Measurements from ENCODE around the gene ZNF622.

Gene ZNF622

GRCh38 chr5:16428359-16428758, 37.2 kb downstream of the ZNF622 start:
- FAIRE-seq = no peak

- FAIRE-seq = no peak
Observed at GRCh38 chr5:16427587-16427986, 38.0 kb downstream of the ZNF622 start.

DNA sequence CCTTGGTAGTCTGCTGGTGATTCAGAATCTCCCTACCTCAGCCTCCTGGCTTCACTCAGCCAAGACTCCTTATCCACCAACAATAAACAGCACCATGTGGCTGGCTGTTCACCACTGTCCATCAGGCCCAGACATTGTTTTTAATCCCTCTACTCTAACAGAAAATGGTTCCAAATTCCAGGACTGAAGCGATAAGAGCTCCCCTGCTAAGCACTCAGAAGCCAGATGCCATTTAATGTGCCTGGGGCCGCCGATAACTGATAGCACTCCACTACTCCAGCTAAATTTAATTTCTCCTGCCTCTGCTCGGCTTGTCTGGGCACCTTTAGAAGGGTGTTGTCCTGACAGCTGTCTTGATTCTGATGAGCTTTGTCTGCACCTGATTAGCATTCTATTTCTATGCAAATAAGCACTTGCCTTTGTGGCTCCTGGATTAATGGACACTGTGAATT, 47.1 kb downstream of the ZNF622 start:
- FAIRE-seq = no peak

DNA sequence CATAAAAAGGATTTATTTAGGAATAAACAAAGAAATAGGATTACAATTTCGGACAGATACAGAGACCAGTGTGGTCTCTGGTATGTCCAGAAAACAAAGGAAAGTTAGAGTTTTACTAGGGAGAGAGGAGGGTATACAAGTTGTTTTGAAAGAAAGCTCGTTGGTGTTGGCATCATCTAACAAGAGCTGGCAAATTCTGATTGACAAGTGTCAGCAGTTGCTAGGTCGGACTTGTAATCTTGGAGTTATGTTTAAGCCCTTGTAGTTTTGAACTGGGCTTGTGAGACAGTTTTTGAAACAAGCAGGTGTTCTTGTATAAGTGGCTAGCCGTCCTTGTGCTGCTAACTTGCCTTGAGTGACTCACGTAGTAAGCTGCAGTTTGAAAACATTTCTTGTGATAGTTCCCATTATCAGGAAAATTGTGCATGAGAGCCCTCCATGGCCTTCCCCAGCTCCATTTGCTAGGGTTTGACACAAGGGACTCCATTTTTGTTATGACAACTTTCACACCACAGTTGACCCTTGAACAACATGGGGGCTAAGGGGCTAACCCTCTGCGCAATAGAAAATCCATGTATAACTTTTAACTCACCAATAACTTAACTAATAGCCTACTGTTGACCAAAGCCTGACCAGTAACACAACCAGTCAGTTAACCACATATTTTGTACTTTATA, 48.1 kb downstream of the ZNF622 start:
- FAIRE-seq = no peak

DNA sequence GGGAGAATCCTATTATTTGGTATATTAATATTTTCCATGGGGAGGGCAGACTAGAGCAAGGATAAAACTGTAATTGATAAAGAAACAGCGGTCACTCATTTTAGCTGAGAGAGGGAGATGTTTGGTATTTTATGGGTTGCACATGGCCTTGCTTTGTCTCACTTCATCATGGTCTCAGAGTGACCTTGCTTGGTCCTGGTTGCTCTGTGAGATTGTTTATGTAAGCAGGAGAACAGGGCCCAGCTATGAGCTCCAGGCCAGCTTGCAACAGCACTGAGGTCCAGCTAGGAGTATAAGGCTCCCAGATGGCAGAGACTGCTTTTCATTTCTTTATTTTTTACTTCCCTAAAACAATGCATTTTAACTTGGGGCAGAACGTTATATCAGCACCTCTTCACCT, 50.7 kb downstream of the ZNF622 start:
- FAIRE-seq = no peak

DNA sequence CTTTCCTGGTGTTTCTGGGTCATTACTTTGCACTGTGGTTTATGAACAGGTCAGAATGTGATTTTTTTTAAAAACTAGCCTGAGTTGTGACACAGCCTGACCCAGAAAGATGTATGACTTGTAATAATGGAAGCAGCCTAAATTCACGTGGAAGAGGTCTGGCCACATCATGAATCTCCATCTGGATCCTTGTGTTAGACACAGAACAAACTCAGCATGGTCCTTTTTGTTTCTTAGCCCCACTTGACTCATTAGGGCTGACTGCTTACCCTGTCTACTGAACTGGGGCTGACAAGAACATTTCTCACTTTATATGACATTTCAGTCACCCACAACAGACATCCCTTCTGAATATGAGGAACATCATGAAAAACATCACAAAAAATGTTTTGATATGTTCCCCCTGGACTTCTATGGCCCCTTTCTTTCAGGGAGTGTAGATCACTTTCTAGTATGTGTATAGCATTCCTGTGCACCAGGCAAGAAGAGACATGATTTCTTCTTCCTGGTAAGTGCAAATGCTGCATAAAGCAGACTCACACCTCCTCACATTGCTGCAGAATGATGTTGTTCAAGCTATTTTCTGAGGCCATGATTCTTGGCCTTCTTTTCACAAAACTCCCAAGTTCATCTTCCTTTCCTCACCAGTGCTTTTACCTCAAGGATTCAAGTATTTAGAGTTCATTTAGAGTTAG, 52.3 kb downstream of the ZNF622 start:
- no peak for FAIRE-seq

- no peak for FAIRE-seq
Observed at GRCh38 chr5:16412556-16412955, 53.0 kb downstream of the ZNF622 start.

- no peak for FAIRE-seq
Observed at GRCh38 chr5:16411741-16412455, 53.7 kb downstream of the ZNF622 start.

- FAIRE-seq = no peak
Observed at GRCh38 chr5:16411235-16411634, 54.4 kb downstream of the ZNF622 start.

DNA sequence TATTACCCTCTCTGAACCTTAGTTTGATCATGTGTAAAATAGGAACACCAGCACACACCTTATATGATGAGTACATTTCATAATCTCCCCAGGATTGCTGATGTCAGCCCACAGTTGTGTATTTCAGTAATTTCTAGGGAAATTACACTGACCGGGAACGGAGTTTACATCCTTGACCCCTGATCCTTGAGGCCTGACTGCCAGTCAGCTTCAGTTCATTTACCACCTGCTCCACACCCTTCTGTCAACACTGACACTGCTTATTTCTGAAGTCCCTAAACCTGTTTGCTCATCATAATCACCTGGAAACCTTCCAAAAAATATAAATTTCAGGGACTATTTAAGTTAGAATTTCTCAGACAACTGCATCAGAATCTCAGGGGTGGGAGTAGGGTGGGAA, 55.3 kb downstream of the ZNF622 start:
- no peak for FAIRE-seq

- FAIRE-seq = no peak
Observed at GRCh38 chr5:16406630-16407029, 59.0 kb downstream of the ZNF622 start.

DNA sequence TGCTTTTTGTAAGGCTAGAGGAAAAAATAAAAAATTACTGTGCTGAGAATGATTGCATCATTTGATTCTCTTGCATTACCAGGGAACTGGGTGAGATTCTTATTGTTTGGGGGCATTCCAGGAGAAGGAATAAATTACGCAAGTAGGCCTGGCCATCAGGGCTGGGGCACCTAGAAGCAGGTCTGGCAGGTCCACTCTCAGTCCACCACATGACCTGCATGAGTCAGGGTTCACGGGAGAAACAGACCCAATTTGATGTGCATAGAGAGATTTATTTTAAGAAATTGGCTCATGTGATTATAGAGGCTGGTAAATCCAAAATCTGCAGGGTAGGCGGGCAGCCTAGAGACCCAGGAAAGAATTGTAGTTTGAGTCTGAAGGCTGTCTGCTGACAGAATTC, 59.6 kb downstream of the ZNF622 start:
- FAIRE-seq = no peak
